GM12878 (cell line): Measurements from ENCODE around the gene ROBO1.

ENCODE experiments used
- EZH2 ChIP-seq: IDR thresholded peaks from 2 replicates; pipeline ENCODE4 v1.6.1; 2012; ENCODE audit warnings: low read depth, mild to moderate bottlenecking, control low read depth, inconsistent platforms, low read length, borderline replicate concordance; ENCODE audit not compliant: control insufficient read depth
- TF ChIP-seq, protein P1 (sequence below): fragments of 450-650 bp; conservative IDR thresholded peaks from 2 replicates; pipeline ENCODE4 v1.6.1; 2017; ENCODE audit warnings: mild to moderate bottlenecking, moderate library complexity
- TF ChIP-seq, protein P2 (sequence below): fragments of 450-650 bp; IDR thresholded peaks from 2 replicates; pipeline ENCODE4 v1.6.1; 2017; ENCODE audit warnings: low read depth, mild to moderate bottlenecking, moderate library complexity

DNA sequence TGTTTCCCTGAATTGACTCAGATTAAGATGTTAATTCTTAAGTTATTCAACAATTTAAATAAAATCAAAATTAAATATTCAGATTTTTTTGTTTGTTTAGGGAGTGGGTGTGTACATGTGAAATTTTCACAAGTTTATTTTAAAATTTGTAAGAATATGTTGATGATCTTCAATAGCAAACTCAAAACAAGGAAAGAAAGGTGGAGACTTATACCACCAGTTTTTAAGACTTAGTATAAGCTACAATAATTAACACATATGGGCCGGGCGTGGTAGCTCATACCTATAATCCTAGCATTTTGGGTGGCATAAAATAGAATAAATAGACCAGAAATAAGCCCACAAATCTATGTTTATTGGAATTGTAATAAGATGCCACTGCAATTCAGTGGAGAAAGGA, 1084.5 kb downstream of the ROBO1 start:
- TF ChIP-seq, protein P1, sequence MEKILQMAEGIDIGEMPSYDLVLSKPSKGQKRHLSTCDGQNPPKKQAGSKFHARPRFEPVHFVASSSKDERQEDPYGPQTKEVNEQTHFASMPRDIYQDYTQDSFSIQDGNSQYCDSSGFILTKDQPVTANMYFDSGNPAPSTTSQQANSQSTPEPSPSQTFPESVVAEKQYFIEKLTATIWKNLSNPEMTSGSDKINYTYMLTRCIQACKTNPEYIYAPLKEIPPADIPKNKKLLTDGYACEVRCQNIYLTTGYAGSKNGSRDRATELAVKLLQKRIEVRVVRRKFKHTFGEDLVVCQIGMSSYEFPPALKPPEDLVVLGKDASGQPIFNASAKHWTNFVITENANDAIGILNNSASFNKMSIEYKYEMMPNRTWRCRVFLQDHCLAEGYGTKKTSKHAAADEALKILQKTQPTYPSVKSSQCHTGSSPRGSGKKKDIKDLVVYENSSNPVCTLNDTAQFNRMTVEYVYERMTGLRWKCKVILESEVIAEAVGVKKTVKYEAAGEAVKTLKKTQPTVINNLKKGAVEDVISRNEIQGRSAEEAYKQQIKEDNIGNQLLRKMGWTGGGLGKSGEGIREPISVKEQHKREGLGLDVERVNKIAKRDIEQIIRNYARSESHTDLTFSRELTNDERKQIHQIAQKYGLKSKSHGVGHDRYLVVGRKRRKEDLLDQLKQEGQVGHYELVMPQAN, result no peak
- TF ChIP-seq, protein P2, sequence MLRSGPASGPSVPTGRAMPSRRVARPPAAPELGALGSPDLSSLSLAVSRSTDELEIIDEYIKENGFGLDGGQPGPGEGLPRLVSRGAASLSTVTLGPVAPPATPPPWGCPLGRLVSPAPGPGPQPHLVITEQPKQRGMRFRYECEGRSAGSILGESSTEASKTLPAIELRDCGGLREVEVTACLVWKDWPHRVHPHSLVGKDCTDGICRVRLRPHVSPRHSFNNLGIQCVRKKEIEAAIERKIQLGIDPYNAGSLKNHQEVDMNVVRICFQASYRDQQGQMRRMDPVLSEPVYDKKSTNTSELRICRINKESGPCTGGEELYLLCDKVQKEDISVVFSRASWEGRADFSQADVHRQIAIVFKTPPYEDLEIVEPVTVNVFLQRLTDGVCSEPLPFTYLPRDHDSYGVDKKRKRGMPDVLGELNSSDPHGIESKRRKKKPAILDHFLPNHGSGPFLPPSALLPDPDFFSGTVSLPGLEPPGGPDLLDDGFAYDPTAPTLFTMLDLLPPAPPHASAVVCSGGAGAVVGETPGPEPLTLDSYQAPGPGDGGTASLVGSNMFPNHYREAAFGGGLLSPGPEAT, result no peak
- TF ChIP-seq EZH2, result no peak
